ENCODE measurements around the gene MTG2. TPM values are rescaled to one million over a fixed set of nuclear protein-coding genes. Genes with fewer than 3 reads are reported as not detected.

The MTG2 gene
- total and polyA plus RNA-seq, 2 of the 13 experiments (the other 11 are each of a cell fraction or from before 2014, with no cell fraction given): 20.4 to 37.8 TPM

DNA sequence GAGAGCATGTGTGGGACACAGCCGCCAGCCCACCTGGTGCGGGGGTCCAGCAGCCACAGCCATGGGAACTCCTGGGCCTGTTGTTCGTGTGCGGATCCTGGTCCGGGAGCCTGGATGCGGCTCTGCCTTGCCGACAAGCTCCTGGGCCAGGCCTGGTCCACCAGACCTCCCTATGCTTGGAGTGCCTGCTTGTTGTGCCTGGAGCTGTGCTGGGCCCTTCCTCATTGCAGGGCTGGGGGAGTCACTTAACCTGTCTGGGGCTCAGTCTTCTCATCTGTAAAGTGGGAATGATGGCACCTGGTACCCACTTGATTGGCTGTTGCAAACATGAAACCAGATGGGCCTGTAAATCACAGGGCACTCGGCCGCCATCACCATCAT lies 52.9 kb downstream of the MTG2 start (continued):
- TF ChIP-seq ZFP90 (CRISPR knock-in tag; IDR thresholded peaks at IDR 0.05; ENCODE audit: borderline replicate concordance) (no peak), ZNF17 (CRISPR knock-in tag; IDR thresholded peaks at IDR 0.05) (no peak), ZNF431 (CRISPR knock-in tag; IDR thresholded peaks at IDR 0.05; ENCODE audit: borderline replicate concordance, low read depth) (0 out of 2 replicates have a peak, but pooled peaks have one; percentile 36), HMG20B (CRISPR knock-in tag; conservative IDR thresholded peaks at IDR 0.05) (no peak), NR2C2 (CRISPR knock-in tag; IDR thresholded peaks at IDR 0.05; ENCODE audit: borderline replicate concordance) (no peak), ADNP (CRISPR knock-in tag; IDR thresholded peaks at IDR 0.05) (0 out of 2 replicates have a peak, but pooled peaks have one; percentile 8), CHD4 (IDR thresholded peaks at IDR 0.05; ENCODE audit: borderline replicate concordance, low read length) (peak; percentile 59; the same call in 1 of the 2 replicates), CBX5 (CRISPR knock-in tag; IDR thresholded peaks at IDR 0.05; ENCODE audit: borderline replicate concordance) (no peak), ZMYM3 (CRISPR knock-in tag; IDR thresholded peaks at IDR 0.05) (peak; percentile 60), SOX13 (IDR thresholded peaks at IDR 0.05) (no peak), SOX13 (CRISPR knock-in tag; conservative IDR thresholded peaks at IDR 0.05 in 1 of 2, IDR thresholded peaks at IDR 0.05 in 1 of 2) (no peak), REXO4 (CRISPR knock-in tag; IDR thresholded peaks at IDR 0.05; ENCODE audit: borderline replicate concordance) (no peak), CAMTA2 (CRISPR knock-in tag; IDR thresholded peaks at IDR 0.05; ENCODE audit: borderline replicate concordance) (no peak), RAD51 (IDR thresholded peaks at IDR 0.05; ENCODE audit: borderline replicate concordance) (no peak), RFX5 (IDR thresholded peaks at IDR 0.05; ENCODE audit: low read depth, low read length) (no peak)
- TF ChIP-seq, protein P1, sequence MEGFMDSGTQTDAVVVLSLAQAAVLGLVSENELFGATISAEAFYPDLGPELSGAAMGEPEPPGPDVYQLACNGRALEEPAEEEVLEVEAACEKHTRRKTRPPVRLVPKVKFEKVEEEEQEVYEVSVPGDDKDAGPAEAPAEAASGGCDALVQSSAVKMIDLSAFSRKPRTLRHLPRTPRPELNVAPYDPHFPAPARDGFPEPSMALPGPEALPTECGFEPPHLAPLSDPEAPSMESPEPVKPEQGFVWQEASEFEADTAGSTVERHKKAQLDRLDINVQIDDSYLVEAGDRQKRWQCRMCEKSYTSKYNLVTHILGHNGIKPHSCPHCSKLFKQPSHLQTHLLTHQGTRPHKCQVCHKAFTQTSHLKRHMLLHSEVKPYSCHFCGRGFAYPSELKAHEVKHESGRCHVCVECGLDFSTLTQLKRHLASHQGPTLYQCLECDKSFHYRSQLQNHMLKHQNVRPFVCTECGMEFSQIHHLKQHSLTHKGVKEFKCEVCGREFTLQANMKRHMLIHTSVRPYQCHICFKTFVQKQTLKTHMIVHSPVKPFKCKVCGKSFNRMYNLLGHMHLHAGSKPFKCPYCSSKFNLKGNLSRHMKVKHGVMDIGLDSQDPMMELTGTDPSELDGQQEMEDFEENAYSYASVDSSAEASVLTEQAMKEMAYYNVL (CRISPR knock-in tag; IDR thresholded peaks at IDR 0.05; ENCODE audit: borderline replicate concordance): no peak
- TF ChIP-seq, protein P2, sequence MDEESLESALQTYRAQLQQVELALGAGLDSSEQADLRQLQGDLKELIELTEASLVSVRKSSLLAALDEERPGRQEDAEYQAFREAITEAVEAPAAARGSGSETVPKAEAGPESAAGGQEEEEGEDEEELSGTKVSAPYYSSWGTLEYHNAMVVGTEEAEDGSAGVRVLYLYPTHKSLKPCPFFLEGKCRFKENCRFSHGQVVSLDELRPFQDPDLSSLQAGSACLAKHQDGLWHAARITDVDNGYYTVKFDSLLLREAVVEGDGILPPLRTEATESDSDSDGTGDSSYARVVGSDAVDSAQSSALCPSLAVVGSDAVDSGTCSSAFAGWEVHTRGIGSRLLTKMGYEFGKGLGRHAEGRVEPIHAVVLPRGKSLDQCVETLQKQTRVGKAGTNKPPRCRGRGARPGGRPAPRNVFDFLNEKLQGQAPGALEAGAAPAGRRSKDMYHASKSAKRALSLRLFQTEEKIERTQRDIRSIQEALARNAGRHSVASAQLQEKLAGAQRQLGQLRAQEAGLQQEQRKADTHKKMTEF (CRISPR knock-in tag; IDR thresholded peaks at IDR 0.05): no peak
- TF ChIP-seq, protein P3, sequence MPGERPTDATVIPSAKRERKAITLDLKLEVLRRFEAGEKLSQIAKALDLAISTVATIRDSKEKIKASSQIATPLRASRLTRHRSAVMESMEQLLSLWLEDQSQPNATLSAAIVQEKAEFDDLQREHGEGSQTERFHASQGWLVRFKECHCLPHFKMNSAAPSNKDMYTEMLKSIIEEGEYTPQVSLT (CRISPR knock-in tag; IDR thresholded peaks at IDR 0.05; ENCODE audit: borderline replicate concordance, low read depth): no peak
- TF ChIP-seq, protein P4, sequence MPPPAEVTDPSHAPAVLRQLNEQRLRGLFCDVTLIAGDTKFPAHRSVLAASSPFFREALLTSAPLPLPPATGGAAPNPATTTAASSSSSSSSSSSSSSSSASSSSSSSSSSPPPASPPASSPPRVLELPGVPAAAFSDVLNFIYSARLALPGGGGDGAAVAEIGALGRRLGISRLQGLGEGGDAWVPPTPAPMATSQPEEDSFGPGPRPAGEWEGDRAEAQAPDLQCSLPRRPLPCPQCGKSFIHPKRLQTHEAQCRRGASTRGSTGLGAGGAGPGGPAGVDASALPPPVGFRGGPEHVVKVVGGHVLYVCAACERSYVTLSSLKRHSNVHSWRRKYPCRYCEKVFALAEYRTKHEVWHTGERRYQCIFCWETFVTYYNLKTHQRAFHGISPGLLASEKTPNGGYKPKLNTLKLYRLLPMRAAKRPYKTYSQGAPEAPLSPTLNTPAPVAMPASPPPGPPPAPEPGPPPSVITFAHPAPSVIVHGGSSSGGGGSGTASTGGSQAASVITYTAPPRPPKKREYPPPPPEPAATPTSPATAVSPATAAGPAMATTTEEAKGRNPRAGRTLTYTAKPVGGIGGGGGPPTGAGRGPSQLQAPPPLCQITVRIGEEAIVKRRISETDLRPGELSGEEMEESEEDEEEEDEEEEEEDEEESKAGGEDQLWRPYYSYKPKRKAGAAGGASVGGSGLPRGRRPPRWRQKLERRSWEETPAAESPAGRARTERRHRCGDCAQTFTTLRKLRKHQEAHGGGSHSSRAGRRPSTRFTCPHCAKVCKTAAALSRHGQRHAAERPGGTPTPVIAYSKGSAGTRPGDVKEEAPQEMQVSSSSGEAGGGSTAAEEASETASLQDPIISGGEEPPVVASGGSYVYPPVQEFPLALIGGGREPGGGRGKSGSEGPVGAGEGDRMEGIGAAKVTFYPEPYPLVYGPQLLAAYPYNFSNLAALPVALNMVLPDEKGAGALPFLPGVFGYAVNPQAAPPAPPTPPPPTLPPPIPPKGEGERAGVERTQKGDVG (CRISPR knock-in tag; IDR thresholded peaks at IDR 0.05; ENCODE audit: borderline replicate concordance): no peak
- TF ChIP-seq, protein P5, sequence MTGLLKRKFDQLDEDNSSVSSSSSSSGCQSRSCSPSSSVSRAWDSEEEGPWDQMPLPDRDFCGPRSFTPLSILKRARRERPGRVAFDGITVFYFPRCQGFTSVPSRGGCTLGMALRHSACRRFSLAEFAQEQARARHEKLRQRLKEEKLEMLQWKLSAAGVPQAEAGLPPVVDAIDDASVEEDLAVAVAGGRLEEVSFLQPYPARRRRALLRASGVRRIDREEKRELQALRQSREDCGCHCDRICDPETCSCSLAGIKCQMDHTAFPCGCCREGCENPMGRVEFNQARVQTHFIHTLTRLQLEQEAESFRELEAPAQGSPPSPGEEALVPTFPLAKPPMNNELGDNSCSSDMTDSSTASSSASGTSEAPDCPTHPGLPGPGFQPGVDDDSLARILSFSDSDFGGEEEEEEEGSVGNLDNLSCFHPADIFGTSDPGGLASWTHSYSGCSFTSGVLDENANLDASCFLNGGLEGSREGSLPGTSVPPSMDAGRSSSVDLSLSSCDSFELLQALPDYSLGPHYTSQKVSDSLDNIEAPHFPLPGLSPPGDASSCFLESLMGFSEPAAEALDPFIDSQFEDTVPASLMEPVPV (CRISPR knock-in tag; IDR thresholded peaks at IDR 0.05): no peak
- TF ChIP-seq, protein P6, sequence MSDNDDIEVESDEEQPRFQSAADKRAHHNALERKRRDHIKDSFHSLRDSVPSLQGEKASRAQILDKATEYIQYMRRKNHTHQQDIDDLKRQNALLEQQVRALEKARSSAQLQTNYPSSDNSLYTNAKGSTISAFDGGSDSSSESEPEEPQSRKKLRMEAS (IDR thresholded peaks at IDR 0.05): no peak

Measured in HepG2 (cell line).